Measurements from ENCODE around the gene GLYR1. TPM values are rescaled to one million over a fixed set of nuclear protein-coding genes. Genes with fewer than 3 reads are reported as not detected.

The GLYR1 gene
- polyA plus RNA-seq, 1 donor from 2014 or later, result 78.6 TPM

DNA sequence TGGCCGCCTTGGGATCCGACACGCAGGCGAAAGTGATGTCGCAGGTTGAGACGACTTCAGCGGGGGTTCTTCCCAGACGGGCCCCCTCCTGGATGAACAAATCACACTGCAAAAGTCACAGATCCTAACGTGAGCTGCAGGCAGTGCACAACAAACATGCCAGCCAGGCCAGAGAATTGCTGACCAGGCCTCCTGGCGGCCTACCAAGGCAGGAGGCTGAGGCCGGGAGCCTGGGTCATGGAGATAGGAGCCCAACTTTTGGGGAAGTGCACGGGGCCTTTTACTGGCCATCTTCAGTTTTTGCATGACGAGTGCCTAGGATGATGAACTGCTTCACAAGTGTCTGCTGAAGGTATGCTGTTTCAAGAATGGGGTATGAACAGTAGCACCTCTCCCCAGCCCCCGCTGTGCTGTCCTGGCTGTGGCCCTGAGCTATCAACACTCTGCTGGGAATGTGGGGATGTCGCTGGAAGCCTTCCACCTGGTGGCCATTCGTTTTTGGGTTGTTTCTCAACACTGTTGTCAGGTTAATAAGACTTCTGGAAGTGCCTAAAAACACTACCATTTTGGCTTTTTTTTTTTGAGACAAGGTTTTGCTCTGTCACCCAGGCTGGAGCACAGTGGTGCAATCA is 32.4 kb downstream of the GLYR1 start:
- Histone ChIP-seq H2AFZ (ENCODE audit: low read depth, low read length) (no peak overlapping the region), H3K4me2 (ENCODE audit: low read length) (no peak overlapping the region), H3K27ac (ENCODE audit: low read length) (no peak overlapping the region), H3K9ac (ENCODE audit: low read length) (no peak overlapping the region), H3F3A (ENCODE audit: insufficient read depth, low read length, poor library complexity, severe bottlenecking) (no peaks in the 10 kb centered on the region), H3K9me2 (ENCODE audit: insufficient read depth, low read length) (no peaks in the 10 kb centered on the region), H4K20me1 (ENCODE audit: insufficient read depth) (no peaks in the 10 kb centered on the region), H3K27me3 (ENCODE audit: insufficient read depth, low read depth, low read length) (no peaks in the 10 kb centered on the region), H3K4me3 (ENCODE audit: low read length) (no peak overlapping the region), H3K36me3 (ENCODE audit: insufficient read depth, low read length) (peaks cover 5% of the 10 kb centered on the region), H3K79me2 (replicated peaks; ENCODE audit: insufficient read depth, low read length) (no peaks in the 10 kb centered on the region), H3K9me3 (ENCODE audit: low read length) (no peaks in the 10 kb centered on the region)
- TF ChIP-seq EP300 (conservative IDR thresholded peaks at IDR 0.05; ENCODE audit: poor library complexity, severe bottlenecking) (no peak), RAD21 (conservative IDR thresholded peaks at IDR 0.05) (no peak), POLR2AphosphoS5 (IDR thresholded peaks at IDR 0.05) (no peak), MXI1 (conservative IDR thresholded peaks at IDR 0.05; ENCODE audit: poor library complexity, severe bottlenecking) (no peak)

DNA sequence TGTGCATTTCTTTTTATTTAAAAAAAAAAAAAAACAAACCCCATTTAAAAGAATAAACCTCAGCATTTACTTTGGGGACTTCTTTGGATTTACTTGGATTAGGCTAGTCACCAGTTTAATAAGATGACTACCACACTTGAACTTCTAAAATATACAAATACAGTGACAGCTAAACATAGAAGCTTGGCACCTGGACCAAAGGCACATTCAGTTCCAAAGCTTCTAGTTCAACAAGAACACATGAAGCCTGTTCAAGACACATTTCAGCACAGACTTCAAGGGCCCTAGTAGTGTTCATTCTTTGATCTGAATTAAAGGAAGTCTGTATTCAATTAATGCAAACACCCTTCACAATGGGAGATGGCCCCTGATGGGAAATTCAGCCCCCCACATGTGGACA is 33.0 kb downstream of the GLYR1 start:
- H3K79me2 ChIP-seq (replicated peaks; ENCODE audit: insufficient read depth, low read length), result no peaks in the 10 kb centered on the region
- H3K9me2 ChIP-seq (ENCODE audit: insufficient read depth, low read length), result no peaks in the 10 kb centered on the region
- no peaks in the 10 kb centered on the region for H3F3A ChIP-seq (ENCODE audit: insufficient read depth, low read length, poor library complexity, severe bottlenecking)
- TF ChIP-seq TAF1 (IDR thresholded peaks at IDR 0.05; ENCODE audit: low read depth) (no peak), EZH2 (IDR thresholded peaks at IDR 0.05; ENCODE audit: borderline replicate concordance, insufficient read depth, low read length, poor library complexity, severe bottlenecking) (no peak), EP300 (conservative IDR thresholded peaks at IDR 0.05; ENCODE audit: poor library complexity, severe bottlenecking) (no peak), POLR2AphosphoS5 (IDR thresholded peaks at IDR 0.05) (no peak), SMC3 (conservative IDR thresholded peaks at IDR 0.05; ENCODE audit: poor library complexity) (no peak), MXI1 (conservative IDR thresholded peaks at IDR 0.05; ENCODE audit: poor library complexity, severe bottlenecking) (no peak), RAD21 (conservative IDR thresholded peaks at IDR 0.05) (no peak)
- TF ChIP-seq, protein P1, sequence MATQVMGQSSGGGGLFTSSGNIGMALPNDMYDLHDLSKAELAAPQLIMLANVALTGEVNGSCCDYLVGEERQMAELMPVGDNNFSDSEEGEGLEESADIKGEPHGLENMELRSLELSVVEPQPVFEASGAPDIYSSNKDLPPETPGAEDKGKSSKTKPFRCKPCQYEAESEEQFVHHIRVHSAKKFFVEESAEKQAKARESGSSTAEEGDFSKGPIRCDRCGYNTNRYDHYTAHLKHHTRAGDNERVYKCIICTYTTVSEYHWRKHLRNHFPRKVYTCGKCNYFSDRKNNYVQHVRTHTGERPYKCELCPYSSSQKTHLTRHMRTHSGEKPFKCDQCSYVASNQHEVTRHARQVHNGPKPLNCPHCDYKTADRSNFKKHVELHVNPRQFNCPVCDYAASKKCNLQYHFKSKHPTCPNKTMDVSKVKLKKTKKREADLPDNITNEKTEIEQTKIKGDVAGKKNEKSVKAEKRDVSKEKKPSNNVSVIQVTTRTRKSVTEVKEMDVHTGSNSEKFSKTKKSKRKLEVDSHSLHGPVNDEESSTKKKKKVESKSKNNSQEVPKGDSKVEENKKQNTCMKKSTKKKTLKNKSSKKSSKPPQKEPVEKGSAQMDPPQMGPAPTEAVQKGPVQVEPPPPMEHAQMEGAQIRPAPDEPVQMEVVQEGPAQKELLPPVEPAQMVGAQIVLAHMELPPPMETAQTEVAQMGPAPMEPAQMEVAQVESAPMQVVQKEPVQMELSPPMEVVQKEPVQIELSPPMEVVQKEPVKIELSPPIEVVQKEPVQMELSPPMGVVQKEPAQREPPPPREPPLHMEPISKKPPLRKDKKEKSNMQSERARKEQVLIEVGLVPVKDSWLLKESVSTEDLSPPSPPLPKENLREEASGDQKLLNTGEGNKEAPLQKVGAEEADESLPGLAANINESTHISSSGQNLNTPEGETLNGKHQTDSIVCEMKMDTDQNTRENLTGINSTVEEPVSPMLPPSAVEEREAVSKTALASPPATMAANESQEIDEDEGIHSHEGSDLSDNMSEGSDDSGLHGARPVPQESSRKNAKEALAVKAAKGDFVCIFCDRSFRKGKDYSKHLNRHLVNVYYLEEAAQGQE (IDR thresholded peaks at IDR 0.05; ENCODE audit: borderline replicate concordance), result no peak
- TF ChIP-seq, protein P2, sequence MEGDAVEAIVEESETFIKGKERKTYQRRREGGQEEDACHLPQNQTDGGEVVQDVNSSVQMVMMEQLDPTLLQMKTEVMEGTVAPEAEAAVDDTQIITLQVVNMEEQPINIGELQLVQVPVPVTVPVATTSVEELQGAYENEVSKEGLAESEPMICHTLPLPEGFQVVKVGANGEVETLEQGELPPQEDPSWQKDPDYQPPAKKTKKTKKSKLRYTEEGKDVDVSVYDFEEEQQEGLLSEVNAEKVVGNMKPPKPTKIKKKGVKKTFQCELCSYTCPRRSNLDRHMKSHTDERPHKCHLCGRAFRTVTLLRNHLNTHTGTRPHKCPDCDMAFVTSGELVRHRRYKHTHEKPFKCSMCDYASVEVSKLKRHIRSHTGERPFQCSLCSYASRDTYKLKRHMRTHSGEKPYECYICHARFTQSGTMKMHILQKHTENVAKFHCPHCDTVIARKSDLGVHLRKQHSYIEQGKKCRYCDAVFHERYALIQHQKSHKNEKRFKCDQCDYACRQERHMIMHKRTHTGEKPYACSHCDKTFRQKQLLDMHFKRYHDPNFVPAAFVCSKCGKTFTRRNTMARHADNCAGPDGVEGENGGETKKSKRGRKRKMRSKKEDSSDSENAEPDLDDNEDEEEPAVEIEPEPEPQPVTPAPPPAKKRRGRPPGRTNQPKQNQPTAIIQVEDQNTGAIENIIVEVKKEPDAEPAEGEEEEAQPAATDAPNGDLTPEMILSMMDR (IDR thresholded peaks at IDR 0.05; ENCODE audit: poor library complexity, severe bottlenecking), result no peak
- H3K36me3 ChIP-seq (ENCODE audit: insufficient read depth, low read length), result peaks cover 5% of the 10 kb centered on the region
- no peaks in the 10 kb centered on the region for H3K27me3 ChIP-seq (ENCODE audit: insufficient read depth, low read depth, low read length)
- H3K9ac ChIP-seq (ENCODE audit: low read length), result no peak overlapping the region
- no peaks in the 10 kb centered on the region for H4K20me1 ChIP-seq (ENCODE audit: insufficient read depth)
- no peak overlapping the region for H3K4me2 ChIP-seq (ENCODE audit: low read length)
- no peak overlapping the region for H3K4me3 ChIP-seq (ENCODE audit: low read length)
- no peak overlapping the region for H3K27ac ChIP-seq (ENCODE audit: low read length)
- H3K9me3 ChIP-seq (ENCODE audit: low read length), result no peaks in the 10 kb centered on the region
- H2AFZ ChIP-seq (ENCODE audit: low read depth, low read length), result no peak overlapping the region

All from neural cell (in vitro differentiated cells).